Measurements from ENCODE around the gene OR52A1.

DNA sequence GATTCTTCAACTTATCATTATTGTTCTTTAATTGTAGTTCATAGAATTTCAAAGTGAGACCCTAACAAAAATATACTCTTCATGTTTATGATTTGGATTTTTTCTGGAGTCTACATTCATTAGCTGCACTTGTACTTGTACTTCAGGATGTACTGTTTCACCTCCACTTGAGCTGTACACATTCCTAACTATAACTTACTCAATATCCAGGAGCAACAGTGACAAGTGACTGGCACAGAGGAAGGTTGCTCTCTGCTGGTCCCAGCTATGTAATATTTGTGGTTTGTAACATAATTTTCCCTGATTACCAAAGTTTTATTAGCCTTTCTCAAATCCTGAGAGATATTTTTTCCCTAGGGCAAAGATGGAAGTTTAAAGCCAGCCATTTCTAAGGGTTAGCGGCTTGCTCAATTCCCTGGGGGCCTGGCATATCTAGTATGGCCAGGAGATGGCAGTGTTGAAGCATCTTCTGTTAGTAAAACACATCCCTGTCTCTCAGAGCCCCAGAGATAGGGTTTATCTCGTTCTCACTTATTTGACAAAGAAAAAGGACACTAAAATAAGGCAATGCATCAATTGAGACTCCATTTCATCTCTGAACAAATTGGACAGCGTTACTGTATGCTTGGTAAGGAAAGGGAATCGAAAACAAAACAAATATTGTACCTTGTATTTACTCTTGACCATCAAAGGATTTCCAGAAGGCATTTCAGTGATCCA is 30.6 kb downstream of the OR52A1 start:
- TF ChIP-seq POLR2A (IDR thresholded peaks at IDR 0.05) = no peak
- TF ChIP-seq, protein P1, sequence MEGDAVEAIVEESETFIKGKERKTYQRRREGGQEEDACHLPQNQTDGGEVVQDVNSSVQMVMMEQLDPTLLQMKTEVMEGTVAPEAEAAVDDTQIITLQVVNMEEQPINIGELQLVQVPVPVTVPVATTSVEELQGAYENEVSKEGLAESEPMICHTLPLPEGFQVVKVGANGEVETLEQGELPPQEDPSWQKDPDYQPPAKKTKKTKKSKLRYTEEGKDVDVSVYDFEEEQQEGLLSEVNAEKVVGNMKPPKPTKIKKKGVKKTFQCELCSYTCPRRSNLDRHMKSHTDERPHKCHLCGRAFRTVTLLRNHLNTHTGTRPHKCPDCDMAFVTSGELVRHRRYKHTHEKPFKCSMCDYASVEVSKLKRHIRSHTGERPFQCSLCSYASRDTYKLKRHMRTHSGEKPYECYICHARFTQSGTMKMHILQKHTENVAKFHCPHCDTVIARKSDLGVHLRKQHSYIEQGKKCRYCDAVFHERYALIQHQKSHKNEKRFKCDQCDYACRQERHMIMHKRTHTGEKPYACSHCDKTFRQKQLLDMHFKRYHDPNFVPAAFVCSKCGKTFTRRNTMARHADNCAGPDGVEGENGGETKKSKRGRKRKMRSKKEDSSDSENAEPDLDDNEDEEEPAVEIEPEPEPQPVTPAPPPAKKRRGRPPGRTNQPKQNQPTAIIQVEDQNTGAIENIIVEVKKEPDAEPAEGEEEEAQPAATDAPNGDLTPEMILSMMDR (IDR thresholded peaks at IDR 0.05) = peak; percentile 83 to 95 (median 88)
